GM19328 (cell line): ENCODE data around the gene TRAM2.

Experiments used
- ATAC-seq: cut with Tn5 transposase; IDR thresholded peaks from one replicate; pipeline ENCODE4 v1.9.1; 2021; ENCODE audit warnings: mild to moderate bottlenecking, moderate library complexity; ENCODE audit not compliant: unreplicated experiment

TRAM2 gene

DNA sequence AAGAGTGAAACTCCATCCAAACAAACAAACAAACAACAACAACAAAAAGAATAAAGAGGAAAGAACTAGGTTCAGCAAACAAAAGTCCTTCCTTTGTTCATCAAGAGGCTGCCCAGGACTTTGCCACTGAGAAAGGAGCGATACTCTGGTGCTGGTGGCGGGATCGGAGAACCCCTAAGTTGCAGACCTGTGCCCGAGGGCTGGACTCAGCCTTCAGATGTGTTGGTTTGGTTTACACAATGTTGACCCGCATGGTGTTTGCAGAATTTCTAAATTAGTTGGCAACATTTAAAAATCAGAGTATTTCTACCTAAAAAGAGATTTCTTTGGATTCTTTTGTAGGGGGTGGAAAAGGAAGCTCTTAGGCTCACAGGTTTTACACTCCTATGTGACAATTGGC lies 42.5 kb downstream of the TRAM2 start:
- ATAC-seq = no peak

GRCh38 chr6:52533491-52533890 lies 43.4 kb downstream of the TRAM2 start:
- no peak for ATAC-seq

DNA sequence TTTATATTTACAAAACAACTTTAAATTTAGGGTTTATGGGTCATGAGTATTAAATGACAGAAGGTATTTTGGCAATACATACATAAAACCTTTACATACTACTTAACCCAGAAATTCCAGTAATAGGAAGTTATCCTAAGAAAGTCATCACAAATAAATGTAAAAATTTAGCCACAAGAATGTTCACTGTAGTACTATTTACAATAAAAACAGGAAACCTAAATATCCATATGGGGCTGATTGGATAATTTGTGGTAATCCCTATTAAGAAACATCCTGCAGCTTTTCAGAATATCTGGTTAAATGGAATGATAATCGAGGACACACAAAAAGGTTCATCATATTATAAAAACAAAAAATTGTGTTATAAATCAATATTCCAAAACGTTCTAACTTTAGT lies 44.4 kb downstream of the TRAM2 start:
- no peak for ATAC-seq

DNA sequence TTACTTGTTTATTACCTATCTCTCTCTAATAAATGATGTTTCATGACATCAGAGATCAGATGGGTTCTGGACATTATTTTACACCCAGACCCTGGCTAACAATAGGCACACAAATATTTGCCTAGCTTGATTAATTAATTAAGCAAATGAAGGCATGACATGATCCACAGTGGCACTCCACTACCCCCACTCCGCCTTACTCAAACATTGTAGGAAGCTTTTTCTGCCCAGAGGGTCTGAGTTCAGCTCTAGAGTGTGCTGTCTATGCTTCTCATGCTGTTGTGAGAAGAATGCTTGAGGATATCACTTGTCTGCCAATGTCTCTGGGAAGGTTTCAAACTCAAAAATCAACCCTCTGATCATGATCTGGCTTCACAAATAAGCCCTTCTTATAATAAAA lies 45.0 kb downstream of the TRAM2 start:
- no peak for ATAC-seq

DNA sequence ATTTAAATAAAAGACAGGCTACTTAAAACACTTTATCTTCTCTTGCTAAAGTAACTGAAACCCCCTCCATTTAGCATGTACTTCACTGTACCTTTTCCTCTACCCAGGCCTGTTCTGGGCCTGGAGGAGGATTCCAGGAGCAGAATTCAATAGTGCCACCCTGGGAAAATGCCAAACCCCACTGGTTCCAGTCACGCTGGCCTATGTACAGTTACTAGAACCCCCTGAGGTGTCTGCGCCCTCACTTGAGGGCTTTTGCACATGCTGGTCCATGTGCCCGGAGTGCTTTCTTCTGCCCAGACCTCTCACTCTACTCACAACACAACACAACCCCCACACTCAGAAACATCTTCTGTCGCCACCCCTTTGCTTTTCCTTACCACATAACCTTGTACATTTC lies 45.5 kb downstream of the TRAM2 start:
- no peak for ATAC-seq

GRCh38 chr6:52530351-52530750 lies 46.5 kb downstream of the TRAM2 start:
- ATAC-seq = no peak

- ATAC-seq = no peak
Observed at GRCh38 chr6:52529311-52529710, 47.5 kb downstream of the TRAM2 start.

GRCh38 chr6:52527436-52527835 lies 49.4 kb downstream of the TRAM2 start:
- no peak for ATAC-seq

GRCh38 chr6:52526634-52527033 lies 50.2 kb downstream of the TRAM2 start:
- ATAC-seq = no peak

- no peak for ATAC-seq
Observed at GRCh38 chr6:52524918-52525317, 51.9 kb downstream of the TRAM2 start.

- no peak for ATAC-seq
Observed at GRCh38 chr6:52523378-52524142, 53.3 kb downstream of the TRAM2 start.

DNA sequence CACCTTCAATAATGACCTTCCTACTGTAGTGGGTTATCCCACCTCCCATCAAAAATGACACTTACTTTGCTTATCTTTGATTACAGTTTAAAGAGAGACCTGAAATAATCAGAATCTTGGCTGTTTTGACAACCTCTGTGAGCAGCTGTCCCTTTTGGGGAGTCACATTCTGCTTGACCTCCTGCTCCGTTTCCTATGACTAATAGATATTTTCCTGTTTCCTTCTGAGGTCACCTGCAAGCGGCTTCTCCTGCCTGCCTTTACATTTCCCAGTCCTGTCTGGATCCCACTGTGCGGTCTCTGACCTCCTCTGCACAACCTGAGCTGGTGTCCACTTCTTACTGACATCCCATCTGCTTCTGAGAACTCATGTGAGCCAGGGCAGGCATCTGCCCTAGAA lies 54.2 kb downstream of the TRAM2 start:
- no peak for ATAC-seq

- ATAC-seq = no peak
Observed at GRCh38 chr6:52522151-52522626, 54.7 kb downstream of the TRAM2 start.

DNA sequence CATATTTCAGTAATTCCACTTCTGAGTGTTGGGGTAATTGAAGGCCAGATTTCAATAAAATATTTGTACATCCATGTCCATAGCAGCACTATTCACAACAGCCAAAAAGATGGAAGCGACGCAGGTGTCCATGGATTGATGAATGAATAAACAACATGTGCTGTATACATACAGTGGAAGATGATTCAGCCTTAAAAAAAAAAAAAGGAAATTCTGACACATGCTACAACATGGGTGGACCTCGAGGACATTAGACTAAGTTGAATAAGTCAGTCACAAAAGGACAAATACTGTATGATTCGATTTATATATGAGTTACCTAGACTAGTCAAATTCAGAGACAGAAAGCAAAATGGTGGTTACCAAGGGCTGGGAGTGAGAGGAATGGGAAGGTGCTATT lies 57.2 kb downstream of the TRAM2 start:
- ATAC-seq = no peak

DNA sequence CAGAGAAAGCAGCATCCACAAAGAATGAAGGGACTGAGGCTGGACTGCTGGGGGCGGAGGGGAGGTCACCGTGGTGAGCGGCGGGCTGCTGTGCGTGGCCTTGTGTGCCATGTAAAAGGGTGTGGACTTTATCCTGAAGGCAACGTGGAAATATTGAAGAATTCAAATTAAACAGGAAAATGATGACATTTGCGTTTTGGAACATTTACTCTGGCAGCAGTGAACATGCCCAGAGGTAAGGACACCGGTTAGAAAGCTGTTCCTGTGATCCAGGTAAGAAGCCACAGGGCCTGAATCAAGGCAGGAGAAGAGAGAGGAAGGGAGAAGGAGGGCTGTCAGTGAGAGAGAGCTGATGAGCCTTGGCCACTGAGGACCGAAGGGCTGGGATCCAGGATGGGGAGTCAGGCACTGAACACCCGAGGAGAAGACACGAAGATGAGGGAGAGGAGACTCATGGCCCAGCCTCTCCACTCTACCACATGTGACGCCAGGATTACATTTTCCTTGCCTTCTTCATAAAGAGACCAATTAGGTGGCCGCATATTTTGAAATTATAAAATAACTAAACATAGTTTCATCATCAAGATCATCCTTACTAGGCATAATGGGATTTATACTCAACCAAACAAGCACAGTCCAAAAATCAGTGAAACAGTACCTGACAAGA lies 58.4 kb downstream of the TRAM2 start:
- ATAC-seq = no peak

GRCh38 chr6:52517502-52518278 lies 59.2 kb downstream of the TRAM2 start:
- peak; percentile 89 for ATAC-seq

GRCh38 chr6:52516943-52517342 lies 59.9 kb downstream of the TRAM2 start:
- no peak for ATAC-seq

GRCh38 chr6:52516269-52516668 lies 60.6 kb downstream of the TRAM2 start:
- ATAC-seq = no peak

GRCh38 chr6:52515219-52515960 lies 61.5 kb downstream of the TRAM2 start:
- ATAC-seq = no peak

GRCh38 chr6:52514514-52514913 lies 62.3 kb downstream of the TRAM2 start:
- no peak for ATAC-seq

GRCh38 chr6:52513896-52514295 lies 63.0 kb downstream of the TRAM2 start:
- ATAC-seq = no peak
